ENCODE measurements around the gene RBFOX1.
"Not testable (repeated sequence)": the region's sequence is repeated elsewhere in the genome, so short reads cannot be mapped to it uniquely, and the experiment has no call there.

RBFOX1 gene

DNA sequence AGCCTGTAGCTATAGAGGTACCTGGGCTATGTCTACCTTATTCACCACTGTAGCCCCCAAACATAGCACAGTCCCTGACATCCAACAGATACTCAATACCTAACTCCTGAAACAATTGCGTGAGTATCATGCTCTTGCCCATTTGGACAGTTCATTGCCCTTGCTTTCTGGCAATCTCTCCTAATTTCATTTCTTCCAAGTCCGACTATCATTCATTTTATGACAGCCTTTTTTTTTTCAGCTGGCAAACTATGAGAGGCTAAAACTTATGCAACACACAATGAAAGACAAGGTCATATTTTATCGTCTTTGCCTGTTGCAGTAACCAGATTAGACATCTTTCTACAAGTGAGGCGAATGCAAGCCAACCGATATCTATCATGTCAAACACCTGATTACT lies 169.2 kb downstream of the RBFOX1 start:
- H3K36me3 ChIP-seq (ENCODE audit: insufficient read depth, low read length): no peaks in the 10 kb centered on the region

DNA sequence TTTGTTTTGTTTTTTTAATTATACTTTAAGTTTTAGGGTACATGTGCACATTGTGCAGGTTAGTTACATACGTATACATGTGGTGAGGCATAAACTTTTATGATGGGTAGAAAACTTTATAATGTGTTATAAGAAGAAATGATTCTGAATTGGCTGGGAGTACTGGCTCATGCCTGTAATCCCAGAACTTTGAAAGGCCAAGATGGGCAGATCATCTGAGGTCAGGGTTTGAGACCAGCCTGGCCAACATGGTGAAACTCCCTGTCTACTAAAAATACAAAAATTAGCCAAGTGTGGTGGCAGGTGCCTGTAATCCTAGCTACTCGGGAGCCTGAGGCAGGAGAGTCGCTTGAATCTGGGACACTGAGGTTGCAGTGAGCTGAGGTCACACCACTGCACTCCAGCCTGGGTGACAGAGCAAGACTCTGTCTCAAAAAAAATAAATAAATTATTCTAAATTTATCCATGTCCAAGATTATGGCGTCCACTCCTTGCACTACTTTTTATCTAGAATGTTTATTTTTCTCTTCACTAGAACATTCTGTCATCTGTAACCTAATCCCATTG lies 170.0 kb downstream of the RBFOX1 start:
- H3K9me2 ChIP-seq (ENCODE audit: low read depth, low read length); H2AFZ ChIP-seq (ENCODE audit: low read length); H4K20me1 ChIP-seq (ENCODE audit: insufficient read depth, low read length): not testable (repeated sequence)

More for the DNA sequence above, 169.2 kb downstream of the RBFOX1 start:
- no peak overlapping the region for H3K4me3 ChIP-seq (ENCODE audit: low read depth, low read length, poor library complexity, severe bottlenecking)
- no peaks in the 10 kb centered on the region for H3K9me2 ChIP-seq (ENCODE audit: low read depth, low read length)
- H3K79me2 ChIP-seq (ENCODE audit: insufficient read depth, low read length): no peaks in the 10 kb centered on the region
- no peaks in the 10 kb centered on the region for H3K27me3 ChIP-seq (ENCODE audit: insufficient read depth, low read length)
- TF ChIP-seq, protein P1, sequence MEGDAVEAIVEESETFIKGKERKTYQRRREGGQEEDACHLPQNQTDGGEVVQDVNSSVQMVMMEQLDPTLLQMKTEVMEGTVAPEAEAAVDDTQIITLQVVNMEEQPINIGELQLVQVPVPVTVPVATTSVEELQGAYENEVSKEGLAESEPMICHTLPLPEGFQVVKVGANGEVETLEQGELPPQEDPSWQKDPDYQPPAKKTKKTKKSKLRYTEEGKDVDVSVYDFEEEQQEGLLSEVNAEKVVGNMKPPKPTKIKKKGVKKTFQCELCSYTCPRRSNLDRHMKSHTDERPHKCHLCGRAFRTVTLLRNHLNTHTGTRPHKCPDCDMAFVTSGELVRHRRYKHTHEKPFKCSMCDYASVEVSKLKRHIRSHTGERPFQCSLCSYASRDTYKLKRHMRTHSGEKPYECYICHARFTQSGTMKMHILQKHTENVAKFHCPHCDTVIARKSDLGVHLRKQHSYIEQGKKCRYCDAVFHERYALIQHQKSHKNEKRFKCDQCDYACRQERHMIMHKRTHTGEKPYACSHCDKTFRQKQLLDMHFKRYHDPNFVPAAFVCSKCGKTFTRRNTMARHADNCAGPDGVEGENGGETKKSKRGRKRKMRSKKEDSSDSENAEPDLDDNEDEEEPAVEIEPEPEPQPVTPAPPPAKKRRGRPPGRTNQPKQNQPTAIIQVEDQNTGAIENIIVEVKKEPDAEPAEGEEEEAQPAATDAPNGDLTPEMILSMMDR (IDR thresholded peaks at IDR 0.05; ENCODE audit: low read length): no peak
- no peak for TF ChIP-seq EZH2 (IDR thresholded peaks at IDR 0.05; ENCODE audit: borderline replicate concordance, low read length)
- H3F3A ChIP-seq (ENCODE audit: insufficient read depth, low read length): no peaks in the 10 kb centered on the region
- H4K20me1 ChIP-seq (ENCODE audit: insufficient read depth, low read length): no peaks in the 10 kb centered on the region
- no peak overlapping the region for H3K9ac ChIP-seq (ENCODE audit: low read length)
- no peak overlapping the region for H3K27ac ChIP-seq (ENCODE audit: low read depth, low read length, poor library complexity, severe bottlenecking)
- no peaks in the 10 kb centered on the region for H3K4me1 ChIP-seq (ENCODE audit: insufficient read depth, low read length, severe bottlenecking)
- no peak overlapping the region for H3K4me2 ChIP-seq (ENCODE audit: low read length)
- no peak overlapping the region for H2AFZ ChIP-seq (ENCODE audit: low read length)
- no peaks in the 10 kb centered on the region for H3K9me3 ChIP-seq (ENCODE audit: low read length)

DNA sequence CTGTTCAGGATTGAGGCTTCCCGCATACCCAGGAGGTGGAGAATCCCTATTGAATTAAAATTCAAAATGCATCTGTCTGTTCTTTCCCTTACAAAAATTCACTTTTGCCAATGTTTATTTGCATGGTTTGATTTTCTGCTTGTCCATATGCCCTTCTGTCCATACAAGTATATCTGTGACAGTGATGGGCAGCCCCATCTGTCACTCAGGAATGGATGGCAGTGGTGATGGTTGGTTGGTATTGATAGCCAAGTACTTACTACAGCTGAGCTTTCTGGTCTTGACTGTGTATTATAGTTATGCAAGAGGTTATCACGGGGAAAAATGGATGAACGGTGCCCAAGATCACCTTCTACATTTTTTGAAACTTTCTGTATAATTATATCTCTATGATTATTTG lies 171.0 kb downstream of the RBFOX1 start:
- no peak overlapping the region for H3K4me3 ChIP-seq (ENCODE audit: low read depth, low read length, poor library complexity, severe bottlenecking)
- H3K79me2 ChIP-seq (ENCODE audit: insufficient read depth, low read length): no peaks in the 10 kb centered on the region
- no peak overlapping the region for H3K27ac ChIP-seq (ENCODE audit: low read depth, low read length, poor library complexity, severe bottlenecking)
- no peaks in the 10 kb centered on the region for H3K27me3 ChIP-seq (ENCODE audit: insufficient read depth, low read length)
- no peak for TF ChIP-seq EZH2 (IDR thresholded peaks at IDR 0.05; ENCODE audit: borderline replicate concordance, low read length)
- TF ChIP-seq, protein P1 (IDR thresholded peaks at IDR 0.05; ENCODE audit: low read length): no peak
- H3K9me3 ChIP-seq (ENCODE audit: low read length): no peaks in the 10 kb centered on the region
- H3K4me2 ChIP-seq (ENCODE audit: low read length): no peak overlapping the region
- no peaks in the 10 kb centered on the region for H4K20me1 ChIP-seq (ENCODE audit: insufficient read depth, low read length)
- H2AFZ ChIP-seq (ENCODE audit: low read length): no peak overlapping the region
- no peaks in the 10 kb centered on the region for H3K4me1 ChIP-seq (ENCODE audit: insufficient read depth, low read length, severe bottlenecking)
- no peaks in the 10 kb centered on the region for H3K9me2 ChIP-seq (ENCODE audit: low read depth, low read length)
- no peaks in the 10 kb centered on the region for H3K36me3 ChIP-seq (ENCODE audit: insufficient read depth, low read length)
- no peak overlapping the region for H3K9ac ChIP-seq (ENCODE audit: low read length)
- H3F3A ChIP-seq (ENCODE audit: insufficient read depth, low read length): no peaks in the 10 kb centered on the region

More for the DNA sequence above, 170.0 kb downstream of the RBFOX1 start:
- H3K79me2 ChIP-seq (ENCODE audit: insufficient read depth, low read length); H3K36me3 ChIP-seq (ENCODE audit: insufficient read depth, low read length); H3K9ac ChIP-seq (ENCODE audit: low read length); H3K4me2 ChIP-seq (ENCODE audit: low read length); H3K4me3 ChIP-seq (ENCODE audit: low read depth, low read length, poor library complexity, severe bottlenecking); H3F3A ChIP-seq (ENCODE audit: insufficient read depth, low read length); H3K9me3 ChIP-seq (ENCODE audit: low read length); H3K4me1 ChIP-seq (ENCODE audit: insufficient read depth, low read length, severe bottlenecking); H3K27me3 ChIP-seq (ENCODE audit: insufficient read depth, low read length); H3K27ac ChIP-seq (ENCODE audit: low read depth, low read length, poor library complexity, severe bottlenecking): not testable (repeated sequence)

DNA sequence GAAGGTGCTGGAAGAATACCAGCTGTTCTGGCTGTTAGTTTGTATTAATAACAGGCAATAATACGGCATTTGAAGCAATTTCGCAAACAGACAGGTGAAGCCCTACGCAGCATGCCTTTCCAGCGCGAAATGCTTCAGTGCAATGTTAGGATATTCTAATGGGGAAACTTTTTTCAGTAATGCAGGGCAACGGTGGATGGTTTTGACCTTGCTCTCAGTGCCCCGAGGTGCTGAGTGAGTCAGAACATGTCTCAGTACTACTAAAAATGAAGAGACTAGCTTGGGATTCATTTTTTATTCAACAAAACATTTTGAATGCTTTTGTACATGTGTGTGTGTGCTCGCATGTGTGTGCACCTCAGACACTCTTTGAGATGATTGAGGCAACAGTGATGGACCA lies 172.2 kb downstream of the RBFOX1 start:
- H3K4me1 ChIP-seq (ENCODE audit: insufficient read depth, low read length, severe bottlenecking): no peaks in the 10 kb centered on the region
- H3K36me3 ChIP-seq (ENCODE audit: insufficient read depth, low read length): no peaks in the 10 kb centered on the region
- no peaks in the 10 kb centered on the region for H3F3A ChIP-seq (ENCODE audit: insufficient read depth, low read length)
- no peak overlapping the region for H3K27ac ChIP-seq (ENCODE audit: low read depth, low read length, poor library complexity, severe bottlenecking)
- no peak overlapping the region for H3K4me2 ChIP-seq (ENCODE audit: low read length)
- H3K9me2 ChIP-seq (ENCODE audit: low read depth, low read length): no peaks in the 10 kb centered on the region
- TF ChIP-seq, protein P1 (IDR thresholded peaks at IDR 0.05; ENCODE audit: low read length): no peak
- TF ChIP-seq EZH2 (IDR thresholded peaks at IDR 0.05; ENCODE audit: borderline replicate concordance, low read length): no peak
- no peaks in the 10 kb centered on the region for H3K79me2 ChIP-seq (ENCODE audit: insufficient read depth, low read length)
- no peaks in the 10 kb centered on the region for H4K20me1 ChIP-seq (ENCODE audit: insufficient read depth, low read length)
- H3K27me3 ChIP-seq (ENCODE audit: insufficient read depth, low read length): no peaks in the 10 kb centered on the region
- no peak overlapping the region for H3K4me3 ChIP-seq (ENCODE audit: low read depth, low read length, poor library complexity, severe bottlenecking)
- H2AFZ ChIP-seq (ENCODE audit: low read length): no peak overlapping the region
- no peaks in the 10 kb centered on the region for H3K9me3 ChIP-seq (ENCODE audit: low read length)
- H3K9ac ChIP-seq (ENCODE audit: low read length): no peak overlapping the region

Measured in OCI-LY1 (cell line).